OCI-LY7 (cell line): ENCODE data around the gene DPM3.

Source experiments
- EZH2phosphoT487 ChIP-seq: fragments of 200-600 bp; sonication (generic); IDR thresholded peaks from 2 replicates; pipeline ENCODE4 v1.6.1; 2018; ENCODE audit warnings: low read depth, borderline replicate concordance, mild to moderate bottlenecking, mixed run types, antibody characterized with exemption, low read length, moderate library complexity, mixed read lengths
- TF ChIP-seq, protein P1 (sequence below): fragments of 200-600 bp; sonication (generic); conservative IDR thresholded peaks from 2 replicates; pipeline ENCODE4 v1.5.1; 2014; ENCODE audit warnings: mild to moderate bottlenecking, antibody characterized with exemption, low read length, moderate library complexity, mixed read lengths

DNA sequence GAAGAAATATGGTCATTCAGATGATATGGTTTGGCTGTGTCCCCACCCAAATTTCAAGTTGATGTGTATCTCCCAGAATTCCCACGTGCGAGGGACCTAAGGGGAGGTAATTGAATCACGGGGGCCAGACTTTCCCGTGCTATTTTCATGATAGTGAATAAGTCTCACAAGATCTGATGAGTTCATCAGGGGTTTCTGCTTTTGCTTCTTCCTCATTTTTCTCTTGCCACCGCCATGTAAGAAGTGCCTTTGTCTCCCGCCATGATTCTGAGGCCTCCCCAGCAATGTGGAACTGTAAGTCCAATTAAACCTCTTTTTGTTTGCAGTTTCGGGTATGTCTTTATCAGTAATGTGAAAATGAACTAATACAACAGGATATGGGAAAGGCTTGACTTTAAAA, 1.4 kb upstream of the DPM3 start:
- TF ChIP-seq, protein P1, sequence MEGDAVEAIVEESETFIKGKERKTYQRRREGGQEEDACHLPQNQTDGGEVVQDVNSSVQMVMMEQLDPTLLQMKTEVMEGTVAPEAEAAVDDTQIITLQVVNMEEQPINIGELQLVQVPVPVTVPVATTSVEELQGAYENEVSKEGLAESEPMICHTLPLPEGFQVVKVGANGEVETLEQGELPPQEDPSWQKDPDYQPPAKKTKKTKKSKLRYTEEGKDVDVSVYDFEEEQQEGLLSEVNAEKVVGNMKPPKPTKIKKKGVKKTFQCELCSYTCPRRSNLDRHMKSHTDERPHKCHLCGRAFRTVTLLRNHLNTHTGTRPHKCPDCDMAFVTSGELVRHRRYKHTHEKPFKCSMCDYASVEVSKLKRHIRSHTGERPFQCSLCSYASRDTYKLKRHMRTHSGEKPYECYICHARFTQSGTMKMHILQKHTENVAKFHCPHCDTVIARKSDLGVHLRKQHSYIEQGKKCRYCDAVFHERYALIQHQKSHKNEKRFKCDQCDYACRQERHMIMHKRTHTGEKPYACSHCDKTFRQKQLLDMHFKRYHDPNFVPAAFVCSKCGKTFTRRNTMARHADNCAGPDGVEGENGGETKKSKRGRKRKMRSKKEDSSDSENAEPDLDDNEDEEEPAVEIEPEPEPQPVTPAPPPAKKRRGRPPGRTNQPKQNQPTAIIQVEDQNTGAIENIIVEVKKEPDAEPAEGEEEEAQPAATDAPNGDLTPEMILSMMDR: no peak
- TF ChIP-seq EZH2phosphoT487: no peak
